Measurements from ENCODE around the gene ATCAY. TPM values are rescaled to one million over a fixed set of nuclear protein-coding genes. Genes with fewer than 3 reads are reported as not detected.

ATCAY gene
- total and polyA plus RNA-seq, 2 of the 13 experiments (the other 11 are each of a cell fraction or from before 2014, with no cell fraction given): not detected

GRCh38 chr19:3968556-3969434 lies 88.3 kb downstream of the ATCAY start (continued):
- TF ChIP-seq AHDC1 (CRISPR knock-in tag; IDR thresholded peaks at IDR 0.05; ENCODE audit: borderline replicate concordance) (no peak), ZNF124 (CRISPR knock-in tag; IDR thresholded peaks at IDR 0.05) (no peak), TMF1 (CRISPR knock-in tag; IDR thresholded peaks at IDR 0.05; ENCODE audit: low read depth) (no peak), FOSL2 (CRISPR knock-in tag; IDR thresholded peaks at IDR 0.05) (peak; percentile 92), POGZ (CRISPR knock-in tag; IDR thresholded peaks at IDR 0.05) (0 out of 2 replicates have a peak, but pooled peaks have one; percentile 27), RNF219 (CRISPR knock-in tag; IDR thresholded peaks at IDR 0.05) (no peak), MED1 (CRISPR knock-in tag; IDR thresholded peaks at IDR 0.05) (peak; percentile 59), AFF4 (CRISPR knock-in tag; IDR thresholded peaks at IDR 0.05) (no peak), MBNL3 (CRISPR knock-in tag; conservative IDR thresholded peaks at IDR 0.05) (no peak), ATF1 (CRISPR knock-in tag; IDR thresholded peaks at IDR 0.05) (peak; percentile 40; the same call in 1 of the 2 replicates), TCF7 (IDR thresholded peaks at IDR 0.05; ENCODE audit: low read depth) (no peak), EZH2 (conservative IDR thresholded peaks at IDR 0.05; ENCODE audit: low read depth, low read length) (no peak), ZSCAN29 (CRISPR knock-in tag; conservative IDR thresholded peaks at IDR 0.05) (no peak), SIX4 (CRISPR knock-in tag; IDR thresholded peaks at IDR 0.05) (no peak), CREM (IDR thresholded peaks at IDR 0.05) (peak; percentile 40; the same call in 1 of the 2 replicates), CREM (CRISPR knock-in tag; IDR thresholded peaks at IDR 0.05) (no peak), ZNF547 (CRISPR knock-in tag; IDR thresholded peaks at IDR 0.05) (no peak), ZNF550 (CRISPR knock-in tag; IDR thresholded peaks at IDR 0.05; ENCODE audit: borderline replicate concordance) (no peak), TBP (CRISPR knock-in tag; IDR thresholded peaks at IDR 0.05) (no peak)
